Measurements from ENCODE around the gene GPR176.
A peak's percentile ranks its signal among the peaks of the same experiment; 100 is the strongest.

The GPR176 gene

DNA sequence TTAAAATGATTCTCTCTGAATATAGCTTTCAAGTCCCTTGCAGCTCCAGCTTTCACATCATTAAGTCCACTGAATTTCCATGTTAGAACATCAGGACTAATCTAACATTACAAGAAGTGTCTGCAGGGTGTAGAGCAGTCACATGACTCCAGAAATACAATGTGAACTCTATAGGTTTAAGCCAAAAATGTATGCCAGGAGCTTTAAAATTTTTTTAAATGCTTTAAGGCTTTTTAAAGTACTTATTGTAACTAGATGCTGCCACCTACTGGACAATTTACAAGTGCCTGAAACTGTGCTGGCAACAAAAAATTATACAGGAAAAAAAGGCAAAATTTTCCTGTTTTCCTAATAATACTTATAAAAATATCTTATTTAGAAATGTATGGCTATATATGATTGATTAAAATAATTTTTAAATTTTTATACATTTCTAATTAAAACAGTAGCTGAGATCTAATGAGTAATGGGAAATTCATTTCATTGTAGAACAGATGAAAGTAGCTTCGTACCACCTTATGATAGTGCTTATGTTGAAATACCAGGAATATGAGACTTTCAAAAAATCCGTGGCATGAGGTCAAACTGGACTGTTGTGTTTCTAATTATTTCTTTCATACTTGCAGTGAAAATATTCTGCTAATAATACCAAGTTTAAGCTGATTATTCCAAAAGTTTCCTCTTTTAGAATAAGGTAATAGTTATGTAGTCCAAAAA is 163.1 kb downstream of the GPR176 start:
- Histone ChIP-seq H3K4me3 (ENCODE audit: low read depth, low read length) (no peak overlapping the region), H3K9me3 (no peaks in the 10 kb centered on the region; the same call in 1 of the 2 replicates), H3K4me1 (no peaks in the 10 kb centered on the region), H3K36me3 (no peaks in the 10 kb centered on the region), H3K27me3 (no peaks in the 10 kb centered on the region)
- TF ChIP-seq, protein P1, sequence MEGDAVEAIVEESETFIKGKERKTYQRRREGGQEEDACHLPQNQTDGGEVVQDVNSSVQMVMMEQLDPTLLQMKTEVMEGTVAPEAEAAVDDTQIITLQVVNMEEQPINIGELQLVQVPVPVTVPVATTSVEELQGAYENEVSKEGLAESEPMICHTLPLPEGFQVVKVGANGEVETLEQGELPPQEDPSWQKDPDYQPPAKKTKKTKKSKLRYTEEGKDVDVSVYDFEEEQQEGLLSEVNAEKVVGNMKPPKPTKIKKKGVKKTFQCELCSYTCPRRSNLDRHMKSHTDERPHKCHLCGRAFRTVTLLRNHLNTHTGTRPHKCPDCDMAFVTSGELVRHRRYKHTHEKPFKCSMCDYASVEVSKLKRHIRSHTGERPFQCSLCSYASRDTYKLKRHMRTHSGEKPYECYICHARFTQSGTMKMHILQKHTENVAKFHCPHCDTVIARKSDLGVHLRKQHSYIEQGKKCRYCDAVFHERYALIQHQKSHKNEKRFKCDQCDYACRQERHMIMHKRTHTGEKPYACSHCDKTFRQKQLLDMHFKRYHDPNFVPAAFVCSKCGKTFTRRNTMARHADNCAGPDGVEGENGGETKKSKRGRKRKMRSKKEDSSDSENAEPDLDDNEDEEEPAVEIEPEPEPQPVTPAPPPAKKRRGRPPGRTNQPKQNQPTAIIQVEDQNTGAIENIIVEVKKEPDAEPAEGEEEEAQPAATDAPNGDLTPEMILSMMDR (IDR thresholded peaks at IDR 0.05; ENCODE audit: low read depth, low read length): peak; percentile 77
- DNase-seq: peak; percentile 39

DNA sequence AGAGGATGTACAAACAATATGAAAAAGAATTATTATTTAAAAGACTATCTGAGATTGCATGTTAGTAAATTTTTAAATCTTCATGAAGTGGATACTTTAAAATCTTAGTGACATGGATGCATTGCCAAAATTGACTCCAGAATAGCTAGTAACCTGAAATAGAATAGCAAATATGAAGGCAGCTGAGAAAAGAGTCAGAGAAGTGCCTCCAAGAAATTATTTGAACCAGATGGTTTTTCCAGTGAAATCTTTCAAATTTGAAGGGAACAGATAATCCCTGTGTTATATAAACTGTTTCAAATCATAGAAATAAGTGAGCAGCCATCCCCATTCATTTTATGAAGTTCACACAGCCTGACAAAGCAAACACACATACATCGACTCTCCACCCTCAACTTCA is 167.1 kb downstream of the GPR176 start:
- TF ChIP-seq, protein P1 (IDR thresholded peaks at IDR 0.05; ENCODE audit: low read depth, low read length): no peak
- Histone ChIP-seq H3K27me3 (no peaks in the 10 kb centered on the region), H3K4me3 (ENCODE audit: low read depth, low read length) (no peak overlapping the region), H3K9me3 (no peaks in the 10 kb centered on the region), H3K4me1 (no peaks in the 10 kb centered on the region), H3K36me3 (no peaks in the 10 kb centered on the region)
- DNase-seq: no peak

- DNase-seq: no peak
- Histone ChIP-seq H3K27me3 (no peaks in the 10 kb centered on the region), H3K9me3 (no peaks in the 10 kb centered on the region), H3K4me3 (ENCODE audit: low read depth, low read length) (no peak overlapping the region), H3K36me3 (no peaks in the 10 kb centered on the region), H3K4me1 (no peaks in the 10 kb centered on the region)
- TF ChIP-seq, protein P1 (IDR thresholded peaks at IDR 0.05; ENCODE audit: low read depth, low read length): no peak
These were observed 167.8 kb downstream of the GPR176 start for GRCh38 chr15:39752246-39752645.
